ENCODE data around the gene PLA2G2D. TPM values are rescaled to one million over a fixed set of nuclear protein-coding genes. Genes with fewer than 3 reads are reported as not detected.

PLA2G2D gene
- total and polyA plus RNA-seq, 10 of the 15 experiments (the other 5 are each of a cell fraction or from before 2014, with no cell fraction given), result 0.06 to 0.38 (median 0.16) TPM; not detected in 2

GRCh38 chr1:20076223-20076622 lies 43.1 kb downstream of the PLA2G2D start:
- H3K27ac ChIP-seq (ENCODE audit: control insufficient read depth, insufficient read depth), result no peak overlapping the region
- no peaks in the 10 kb centered on the region for H3K36me3 ChIP-seq (ENCODE audit: control insufficient read depth in 2 of 2, insufficient read depth in 2 of 2, low read length in 1 of 2)
- TF ChIP-seq FOXK2 (IDR thresholded peaks at IDR 0.05), result no peak
- peak; percentile 68; the same call in 1 of the 2 replicates for TF ChIP-seq RAD51 (IDR thresholded peaks at IDR 0.05)
- RAD21 ChIA-PET (ENCODE audit: unreplicated experiment), result no interaction called here
- CTCF ChIA-PET, result interaction anchor here (1.4 to 2.3 kb wide), 2 partner anchors 24 to 75 kb away, joined by 4 to 5 read pairs; no protein-coding TSS in a partner anchor
- no peaks in the 10 kb centered on the region for H3K9me3 ChIP-seq (replicated peaks; ENCODE audit: control insufficient read depth, insufficient read depth, low read length)
- H2AFZ ChIP-seq (ENCODE audit: control insufficient read depth, low read depth, low read length), result no peak overlapping the region
- POLR2A ChIA-PET, result interaction anchor here (0.7 kb wide), 1 partner anchor 12 kb away, joined by 3 read pairs; no protein-coding TSS in a partner anchor
- H3K4me1 ChIP-seq (ENCODE audit: control insufficient read depth, insufficient read depth, low read length), result peaks cover 41% of the 10 kb centered on the region
- no peak for DNase-seq (ENCODE audit: low read depth, low spot score)
- H3K9ac ChIP-seq (ENCODE audit: control insufficient read depth, insufficient read depth, low read length), result no peak overlapping the region
- intact Hi-C loops (cut with micrococcal nuclease; ENCODE audit: unreplicated experiment) (no loop called here), in situ Hi-C loops (cut with MboI) (no loop called here)
- 56% methylated on average over 5 of the region's 5 CpGs for WGBS (ENCODE audit: insufficient coverage, insufficient replicate concordance, low lambda C conversion rate, missing lambda C conversion rate)
- BruUV-seq (replicated peaks), result no TSS peak
- H3K27me3 ChIP-seq (replicated peaks in 1 of 2; ENCODE audit: control insufficient read depth in 2 of 2, insufficient read depth in 2 of 2, low read length in 1 of 2), result no peaks in the 10 kb centered on the region
- ATAC-seq, result no peak
- FAIRE-seq, result no peak
- no peaks in the 10 kb centered on the region for H4K20me1 ChIP-seq (ENCODE audit: control insufficient read depth, insufficient read depth)
- SMC1A ChIA-PET (ENCODE audit: uncharacterized antibody, unreplicated experiment), result interaction anchor here (1.9 kb wide), 1 partner anchor 11 kb away, joined by 8 read pairs; no protein-coding TSS in a partner anchor
- H3K79me2 ChIP-seq (ENCODE audit: control insufficient read depth, insufficient read depth, low read length), result no peaks in the 10 kb centered on the region
- H3K4me3 ChIP-seq, result no peak overlapping the region
- H3K4me2 ChIP-seq (ENCODE audit: control insufficient read depth, insufficient read depth), result no peak overlapping the region

GRCh38 chr1:20075345-20075744 lies 44.0 kb downstream of the PLA2G2D start:
- BruUV-seq (replicated peaks), result no TSS peak
- in situ Hi-C loops (cut with MboI), result no loop called here
- Histone ChIP-seq H3K4me3 (no peak overlapping the region), H3K27ac (ENCODE audit: control insufficient read depth, insufficient read depth) (no peak overlapping the region), H3K4me1 (ENCODE audit: control insufficient read depth, insufficient read depth, low read length) (peaks cover 33% of the 10 kb centered on the region), H3K9me3 (replicated peaks; ENCODE audit: control insufficient read depth, insufficient read depth, low read length) (no peaks in the 10 kb centered on the region), H3K27me3 (replicated peaks in 1 of 2; ENCODE audit: control insufficient read depth in 2 of 2, insufficient read depth in 2 of 2, low read length in 1 of 2) (no peaks in the 10 kb centered on the region), H3K79me2 (ENCODE audit: control insufficient read depth, insufficient read depth, low read length) (no peaks in the 10 kb centered on the region), H3K36me3 (ENCODE audit: control insufficient read depth in 2 of 2, insufficient read depth in 2 of 2, low read length in 1 of 2) (no peaks in the 10 kb centered on the region), H2AFZ (ENCODE audit: control insufficient read depth, low read depth, low read length) (no peak overlapping the region), H3K4me2 (ENCODE audit: control insufficient read depth, insufficient read depth) (no peak overlapping the region), H4K20me1 (ENCODE audit: control insufficient read depth, insufficient read depth) (no peaks in the 10 kb centered on the region), H3K9ac (ENCODE audit: control insufficient read depth, insufficient read depth, low read length) (no peak overlapping the region)
- SMC1A ChIA-PET (ENCODE audit: uncharacterized antibody, unreplicated experiment), result interaction anchor here (1.9 kb wide), 1 partner anchor 10 kb away, joined by 8 read pairs; no protein-coding TSS in a partner anchor
- POLR2A ChIA-PET, result interaction anchor here (0.7 to 1.0 kb wide), 5 partner anchors 9 to 72 kb away, joined by 3 to 7 read pairs (median 4); no protein-coding TSS in a partner anchor
- RAD21 ChIA-PET (ENCODE audit: unreplicated experiment), result no interaction called here
- no peak for ATAC-seq
- CTCF ChIA-PET, result interaction anchor here (1.3 to 2.3 kb wide), 3 partner anchors 17 to 138 kb away, joined by 3 to 5 read pairs (median 4); no protein-coding TSS in a partner anchor
- no peak for DNase-seq (ENCODE audit: low read depth, low spot score)
- WGBS (ENCODE audit: insufficient coverage, insufficient replicate concordance, low lambda C conversion rate, missing lambda C conversion rate), result 41% methylated on average over 2 of the region's 2 CpGs
- FAIRE-seq, result no peak
- intact Hi-C loops (cut with micrococcal nuclease; ENCODE audit: unreplicated experiment), result no loop called here
- TF ChIP-seq ZBTB4 (CRISPR knock-in tag; IDR thresholded peaks at IDR 0.05), result no peak
- TF ChIP-seq TARDBP (IDR thresholded peaks at IDR 0.05; ENCODE audit: borderline replicate concordance), result no peak
- no peak for TF ChIP-seq MYB (IDR thresholded peaks at IDR 0.05; ENCODE audit: borderline replicate concordance, low read depth, low read length)
- TF ChIP-seq NFIC (IDR thresholded peaks at IDR 0.05; ENCODE audit: low read depth, low read length), result no peak
- no peak for TF ChIP-seq STAT3 (IDR thresholded peaks at IDR 0.05; ENCODE audit: low read depth, low read length)
- TF ChIP-seq MEF2B (IDR thresholded peaks at IDR 0.05; ENCODE audit: partially characterized antibody, poor library complexity, severe bottlenecking), result no peak
- no peak for TF ChIP-seq NFXL1 (IDR thresholded peaks at IDR 0.05; ENCODE audit: borderline replicate concordance)
